NOMO-1 treated with DMSO at 0.1 percent for 48 hours (cell line): ENCODE results near the gene XPO1.

Source experiments
- DNase-seq: peaks from one replicate; lab custom pipeline; 2025; ENCODE audit not compliant: unreplicated experiment; lab: John Stamatoyannopoulos, UW

The XPO1 gene

DNA sequence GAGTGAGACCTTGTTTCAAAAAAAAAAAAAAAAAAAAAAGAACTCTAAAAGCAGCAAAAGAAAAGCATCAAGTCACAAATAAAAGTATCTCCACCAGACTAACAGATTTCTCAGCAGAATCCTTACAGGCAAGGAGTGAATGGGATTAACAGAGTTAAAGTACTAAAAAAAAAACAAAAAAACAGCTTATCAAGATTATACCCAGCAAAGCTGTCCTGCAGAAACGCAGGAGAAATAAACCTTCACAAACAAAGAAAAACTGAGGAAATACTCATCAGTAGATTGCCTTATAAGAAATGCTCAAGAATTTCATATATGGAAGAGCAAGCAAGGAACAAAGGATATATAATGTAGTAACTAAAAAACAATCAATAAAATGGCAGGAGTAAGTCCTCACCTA lies 102.9 kb downstream of the XPO1 start:
- no peak for DNase-seq

DNA sequence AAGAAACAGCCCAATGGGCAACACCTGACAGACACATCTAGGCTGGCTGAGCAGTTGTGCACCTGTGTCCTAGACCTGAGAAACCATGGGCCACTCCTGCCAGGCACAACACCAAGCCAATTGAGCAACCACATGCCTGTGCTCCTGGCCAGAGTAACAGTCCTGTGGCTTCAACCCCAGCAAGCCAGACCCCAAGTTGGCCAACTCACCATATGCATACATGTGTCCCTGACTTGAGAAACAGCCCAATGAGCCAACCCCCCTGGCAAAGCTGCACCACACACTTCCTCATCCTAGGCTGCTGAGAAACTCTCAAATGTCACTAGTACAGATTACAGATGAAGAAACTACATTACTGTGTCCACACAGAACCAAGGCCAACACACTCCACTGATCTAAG lies 103.8 kb downstream of the XPO1 start:
- DNase-seq, result peak; percentile 89

GRCh38 chr2:61433606-61434005 lies 104.5 kb downstream of the XPO1 start:
- DNase-seq, result no peak

DNA sequence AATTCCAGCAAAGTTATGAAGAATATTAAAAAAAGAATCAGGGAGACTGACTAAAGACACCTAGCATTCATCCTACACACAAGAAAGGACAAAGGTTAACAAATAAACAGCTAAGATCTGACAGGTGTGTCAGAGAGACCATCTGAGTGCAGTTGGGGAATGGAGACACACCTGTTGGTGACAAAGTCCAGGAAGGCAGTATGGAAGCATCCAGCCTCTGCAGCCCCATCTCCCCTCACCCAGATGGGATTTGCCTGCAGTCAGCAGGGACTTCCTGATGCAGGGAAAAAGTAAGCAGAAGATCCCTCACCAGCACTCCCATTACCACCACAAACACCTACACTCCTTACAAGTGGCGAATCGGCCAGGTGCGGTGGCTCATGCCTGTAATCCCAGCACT lies 105.2 kb downstream of the XPO1 start:
- no peak for DNase-seq

- no peak for DNase-seq
Measured at GRCh38 chr2:61431345-61431744, 106.8 kb downstream of the XPO1 start.
